GM19025 (cell line): ENCODE data around the gene CCL16.
"Not testable (repeated sequence)": the region's sequence is repeated elsewhere in the genome, so short reads cannot be mapped to it uniquely, and the experiment has no call there.

Experiments
- ATAC-seq: cut with Tn5 transposase; IDR thresholded peaks from one replicate; pipeline ENCODE4 v1.9.1; 2021; ENCODE audit warnings: mild to moderate bottlenecking, low read depth, moderate library complexity; ENCODE audit not compliant: unreplicated experiment

CCL16 gene, protein sequence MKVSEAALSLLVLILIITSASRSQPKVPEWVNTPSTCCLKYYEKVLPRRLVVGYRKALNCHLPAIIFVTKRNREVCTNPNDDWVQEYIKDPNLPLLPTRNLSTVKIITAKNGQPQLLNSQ

DNA sequence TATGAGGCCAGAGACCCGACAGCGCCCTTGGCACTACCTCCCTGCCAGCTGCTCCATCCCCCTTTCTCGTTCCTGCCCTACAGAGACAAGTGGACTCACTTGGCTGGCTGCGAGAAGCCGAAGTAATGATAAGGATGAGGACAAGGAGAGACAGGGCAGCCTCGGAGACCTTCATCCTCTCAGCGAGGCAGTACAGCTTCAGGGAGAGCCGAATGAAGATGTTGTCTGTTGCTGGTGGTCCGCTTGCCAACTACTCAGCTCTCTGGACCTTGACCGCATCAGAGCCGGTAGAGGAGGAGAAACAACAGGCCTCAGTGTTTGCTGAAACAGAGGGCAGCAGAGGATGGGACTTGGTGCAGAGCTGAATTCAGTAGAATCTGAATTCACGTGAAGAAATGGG, at the start of gene CCL16:
CCL16 (minus strand) TSS at position 252 of the 400 bp plus-strand sequence; CDS start at position 175, 77 bp downstream.
- no peak for ATAC-seq

DNA sequence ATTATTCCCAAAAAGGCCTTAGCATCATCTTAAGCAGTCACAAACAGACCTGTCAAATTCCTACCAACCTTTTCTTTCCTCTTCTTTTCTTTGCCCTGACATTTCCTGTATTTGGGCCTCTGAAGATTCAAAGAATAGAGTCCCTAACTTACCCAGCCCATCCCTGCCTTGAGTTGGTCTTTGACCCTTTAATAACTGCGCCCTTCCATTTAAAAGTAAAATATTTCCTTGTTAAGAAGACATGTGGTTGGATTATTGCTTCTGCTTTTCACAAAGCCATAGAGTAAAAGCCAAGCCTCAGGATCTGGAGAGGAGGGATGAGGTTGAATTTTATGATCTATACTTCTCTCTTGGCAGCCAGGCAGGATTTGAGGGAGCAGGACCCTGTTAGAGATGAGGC, 49.7 kb upstream of the CCL16 start:
- ATAC-seq: no peak

DNA sequence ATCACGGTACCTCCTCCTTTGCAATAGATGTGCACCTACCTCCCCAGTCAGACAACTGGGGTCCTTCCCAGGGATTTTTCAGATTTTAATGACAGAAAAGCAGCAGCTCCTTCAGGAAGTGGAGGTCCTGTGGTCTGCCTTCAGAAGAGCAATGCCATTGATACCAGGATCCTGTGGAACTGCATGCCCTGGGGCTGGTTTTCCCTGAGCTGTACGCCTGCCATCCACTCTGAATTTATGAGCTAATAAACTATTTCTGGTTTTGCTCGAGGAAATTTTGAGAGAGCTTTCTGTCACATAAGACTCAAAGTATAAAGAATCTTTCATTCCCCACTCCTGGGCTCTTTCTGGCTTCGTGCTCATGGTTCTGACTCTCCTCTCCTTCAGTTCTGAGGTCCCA, 46.5 kb upstream of the CCL16 start:
- no peak for ATAC-seq

DNA sequence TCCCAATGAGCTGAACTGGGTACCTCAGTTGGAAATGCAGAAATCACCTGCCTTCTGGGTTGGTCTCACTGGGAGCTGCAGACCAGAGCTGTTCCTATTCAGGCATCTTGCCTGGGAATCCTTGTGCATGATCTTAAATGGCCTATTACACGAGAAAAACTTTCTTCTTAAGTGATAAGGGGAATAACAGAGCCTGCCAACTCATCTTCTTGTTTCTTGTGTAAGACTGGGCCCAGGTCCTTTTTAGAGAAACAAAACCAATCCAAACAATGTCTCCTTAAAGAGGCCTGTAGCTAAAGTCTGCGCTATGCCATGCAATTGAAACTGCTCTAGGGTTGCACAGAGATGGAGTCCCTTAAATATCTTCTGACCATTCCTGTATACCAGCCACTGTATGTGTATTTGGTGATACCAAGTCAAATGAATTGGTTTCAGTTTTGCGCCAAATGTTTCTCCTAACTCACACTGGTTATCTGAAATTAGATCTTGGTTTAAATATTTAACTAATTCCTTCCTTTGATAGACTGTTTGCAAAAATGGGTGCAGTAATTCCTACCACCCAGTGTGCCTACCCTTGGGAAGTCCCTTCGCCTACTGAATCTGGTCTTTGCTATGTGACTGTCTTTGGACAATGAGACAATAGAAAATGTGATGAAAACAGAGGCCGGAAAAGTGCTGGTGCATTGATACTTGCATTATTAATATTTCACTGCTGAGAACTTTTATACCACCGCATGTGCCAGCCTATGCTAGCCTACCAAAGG, 43.0 kb upstream of the CCL16 start:
- ATAC-seq: no peak

- ATAC-seq: no peak
Observed at GRCh38 chr17:36019423-36019822, 38.1 kb upstream of the CCL16 start.

GRCh38 chr17:36017799-36018198, 36.5 kb upstream of the CCL16 start, which contains the start of gene CCL23:
Gene CCL23, minus strand, starts transcription at chr17:36017972. Its CDS starts 75 bp downstream, at chr17:36017897.
- no peak for ATAC-seq

GRCh38 chr17:36016555-36016954, 35.3 kb upstream of the CCL16 start:
- no peak for ATAC-seq

- ATAC-seq: not testable (repeated sequence)
Observed at GRCh38 chr17:36015895-36016294, 34.6 kb upstream of the CCL16 start.

GRCh38 chr17:36014946-36015345, 33.6 kb upstream of the CCL16 start:
- no peak for ATAC-seq

GRCh38 chr17:36011201-36011600, 29.9 kb upstream of the CCL16 start:
- ATAC-seq: no peak

GRCh38 chr17:36008998-36009665, 27.8 kb upstream of the CCL16 start:
- no peak for ATAC-seq

DNA sequence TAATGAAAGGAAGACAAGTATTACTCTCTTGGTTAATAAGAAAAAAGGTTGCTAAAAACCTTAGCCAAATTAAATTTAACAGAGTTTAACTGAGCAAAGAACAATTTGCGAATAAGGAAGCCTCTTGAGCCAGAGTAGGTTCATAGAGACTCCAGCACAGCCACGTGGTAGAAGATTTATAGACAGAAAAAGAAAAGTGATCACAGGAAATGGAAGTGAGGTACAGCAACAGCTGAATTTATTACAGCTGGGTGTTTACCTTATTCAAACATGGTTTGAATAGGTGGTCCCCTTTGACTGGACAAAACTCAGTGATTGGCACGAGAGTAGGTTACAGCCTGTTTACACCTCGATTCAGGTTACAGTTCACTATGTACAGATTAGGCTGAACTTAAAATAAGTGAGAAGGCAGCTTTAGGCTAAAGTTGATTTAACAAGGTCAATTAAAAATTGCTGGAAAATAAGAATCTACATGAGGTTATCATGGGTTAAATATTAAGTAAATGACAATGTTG, 23.4 kb upstream of the CCL16 start:
- no peak for ATAC-seq

DNA sequence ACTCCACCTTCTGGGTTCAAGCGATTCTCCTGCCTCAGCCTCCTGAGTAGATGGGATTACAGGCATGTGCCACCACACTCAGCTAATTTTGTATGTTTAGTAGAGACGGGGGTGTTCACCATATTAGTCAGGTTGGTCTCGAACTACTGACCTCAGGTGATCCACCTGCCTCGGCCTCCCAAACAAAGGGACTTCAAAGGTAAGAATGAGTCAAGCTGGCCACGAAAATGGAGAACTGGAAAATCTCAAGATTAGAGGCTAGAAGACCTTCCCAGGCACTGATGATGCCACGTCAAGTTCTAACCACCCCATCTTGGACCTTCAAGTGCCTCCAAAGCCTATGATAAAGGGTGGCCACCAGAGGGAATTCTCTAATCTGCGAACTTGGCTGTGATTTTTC, 21.3 kb upstream of the CCL16 start:
- ATAC-seq: no peak

DNA sequence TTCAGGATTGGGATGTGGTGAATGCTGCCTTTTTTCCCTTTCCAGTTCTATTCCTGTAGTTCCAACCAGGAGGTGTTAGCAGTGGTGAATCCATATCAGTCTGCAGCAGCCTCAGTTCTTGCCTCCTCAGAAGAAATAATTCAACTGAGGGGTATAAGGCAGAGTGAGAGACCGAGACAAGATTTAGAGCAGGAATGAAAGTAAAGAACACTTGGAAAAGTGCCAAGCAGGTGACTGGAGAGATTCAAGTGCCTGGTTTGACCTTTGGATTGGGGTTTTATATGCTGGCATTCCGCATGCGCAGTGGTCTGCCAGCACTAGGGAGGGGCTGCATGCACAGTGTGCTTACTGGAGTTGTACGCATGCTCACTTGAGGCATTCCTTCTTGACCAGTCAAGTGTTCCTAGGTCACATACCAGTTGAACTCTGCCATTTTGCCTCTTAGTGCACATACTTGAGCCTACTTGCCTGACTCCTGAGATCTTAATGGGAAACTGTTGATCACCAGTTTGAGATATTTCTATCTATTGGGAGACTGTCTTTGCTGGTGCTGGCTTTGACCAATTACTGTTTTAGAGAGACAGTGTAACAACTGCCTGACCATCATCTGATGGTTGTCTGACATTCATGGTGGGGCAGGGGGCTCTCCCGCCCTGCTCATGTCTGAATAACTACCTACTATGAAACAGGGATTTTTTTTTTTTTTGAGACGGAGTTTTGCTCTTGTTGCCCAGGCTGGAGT, 20.7 kb upstream of the CCL16 start:
- ATAC-seq: no peak

DNA sequence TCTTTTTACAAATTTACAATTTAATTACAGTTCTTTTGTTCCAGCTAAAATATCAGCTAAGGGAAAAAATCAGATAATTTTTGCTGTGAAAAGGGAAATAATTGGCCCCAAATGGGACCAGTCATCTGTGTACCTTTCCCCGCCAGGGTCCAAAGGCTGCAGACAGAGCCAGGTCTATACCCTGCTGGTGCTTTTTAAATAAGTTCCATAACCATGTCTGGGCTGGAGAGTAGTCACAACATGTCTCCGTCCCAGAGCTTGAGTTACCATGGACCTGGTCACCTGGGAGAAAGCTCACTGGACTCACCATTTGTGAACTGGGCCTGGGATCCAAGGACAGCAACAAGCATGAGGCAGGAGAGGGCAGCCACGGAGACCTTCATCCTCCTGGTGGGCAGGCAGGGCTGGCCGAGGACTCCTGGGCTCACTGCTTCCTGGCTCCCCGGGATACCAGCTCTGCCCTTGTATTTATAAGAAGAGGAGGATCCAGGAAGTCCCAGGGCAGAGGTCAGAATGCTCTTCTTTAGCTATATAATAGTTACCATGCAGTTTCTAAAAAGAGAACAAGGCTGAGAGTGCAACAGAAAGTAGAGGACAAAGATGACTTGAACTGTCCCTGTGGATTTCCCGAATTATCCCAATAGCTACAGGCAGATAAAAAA, 19.9 kb upstream of the CCL16 start, which contains the start of gene CCL15:
CCL15 (minus strand) TSS at position 444 of the 662 bp plus-strand sequence; CDS start at position 383, 61 bp downstream.
- ATAC-seq: no peak

DNA sequence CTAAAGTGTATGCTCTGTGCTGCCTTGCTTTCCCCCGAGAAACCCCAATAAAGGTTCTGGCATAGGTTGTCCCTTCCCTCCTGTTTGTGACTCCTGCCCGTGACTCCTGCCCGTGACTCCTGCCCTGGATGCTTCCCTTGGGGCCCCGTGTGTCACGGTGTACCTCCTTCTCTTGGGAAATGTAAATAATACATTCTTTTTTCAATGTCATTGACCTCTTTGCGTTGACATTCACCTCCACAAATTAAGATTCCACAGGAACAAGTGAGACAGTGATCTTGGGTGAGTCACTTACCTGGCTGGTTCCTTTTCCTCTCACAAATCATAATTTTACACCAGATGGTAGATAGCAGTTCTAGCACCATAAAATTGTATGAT, 19.4 kb upstream of the CCL16 start:
- ATAC-seq: no peak

GRCh38 chr17:35998756-35999155, 17.5 kb upstream of the CCL16 start:
- no peak for ATAC-seq

- ATAC-seq: no peak
Observed at GRCh38 chr17:35998018-35998545, 16.8 kb upstream of the CCL16 start.

DNA sequence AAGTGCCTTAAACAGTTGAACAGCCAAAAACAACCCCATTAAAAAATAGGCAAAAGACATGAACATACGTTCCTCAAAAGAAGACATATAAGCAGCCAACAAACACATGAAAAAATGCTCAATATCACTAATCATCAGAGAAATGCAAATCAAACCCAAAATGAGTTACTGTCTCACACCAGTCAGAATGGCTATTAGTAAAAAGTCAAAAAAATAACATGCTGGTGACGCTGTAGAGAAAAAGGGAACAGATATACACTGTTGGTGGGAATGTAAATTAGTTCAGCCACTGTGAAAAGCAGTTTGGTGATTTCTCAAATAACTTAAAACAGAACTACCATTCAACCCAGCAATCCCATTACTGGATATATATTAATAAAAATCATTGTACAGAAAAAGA, 14.0 kb upstream of the CCL16 start:
- ATAC-seq: not testable (repeated sequence)

GRCh38 chr17:35991075-35991474, 9.8 kb upstream of the CCL16 start:
- ATAC-seq: no peak
